Left lung (tissue), 10 donors: ENCODE data around the gene SNX11. TPM values are rescaled to one million over a fixed set of nuclear protein-coding genes. Genes with fewer than 3 reads are reported as not detected.

Experiments
- ATAC-seq: fragments of 200-7000 bp; cut with Tn5 transposase; one replicate; pipeline ENCODE4 v1.9.1; 2020; ENCODE audit warnings: moderate library complexity
- DNase-seq, 4 donors: peaks; one replicate each; pipeline ENCODE4 v3.0.0-alpha.2; 2013 to 2020
- H3K27ac ChIP-seq, 2 donors: fragments of 200-600 bp; sonication (generic) in 1 of 2; one replicate each; pipeline versions ENCODE4 v1.5.0 to v1.8.0; 2020 to 2021
- H3K27me3 ChIP-seq, 2 donors: fragments of 200-600 bp; sonication (generic) in 1 of 2; one replicate each; pipeline versions ENCODE4 v1.5.0 to v1.8.0; 2020 to 2021
- H3K36me3 ChIP-seq, 2 donors: fragments of 200-600 bp; sonication (generic) in 1 of 2; one replicate each; pipeline versions ENCODE4 v1.5.0 to v1.8.0; 2020 to 2021
- H3K4me1 ChIP-seq, 2 donors: fragments of 200-600 bp; one replicate each; pipeline ENCODE4 v1.8.0; 2021
- H3K4me3 ChIP-seq, 2 donors: fragments of 200-600 bp; sonication (generic) in 1 of 2; one replicate each; pipeline versions ENCODE4 v1.5.0 to v1.8.0; 2020 to 2021; ENCODE audit warnings: mild to moderate bottlenecking in 1 of 2
- H3K9me3 ChIP-seq, 2 donors: fragments of 200-600 bp; sonication (generic) in 1 of 2; one replicate each; pipeline versions ENCODE4 v1.5.0 to v1.8.0; 2020 to 2021
- intact Hi-C, 2 donors: fragments of 100-400 bp; cut with DNase I; formaldehyde crosslinking; loops; one replicate each; pipeline versions ENCODE4 v1.11.2 to v1.14.2; 2022
- polyA plus RNA-seq, 6 donors: library from polyadenylated mRNA; unstranded; fragments of 120-200 nt; gene quantifications; one replicate each; pipeline ENCODE4 v1.2.1, GENCODE V29; 2013; ENCODE audit not compliant: insufficient read length in 6 of 6
- total RNA-seq, 2 donors: library from RNA; stranded (reverse); fragmentation: NEBNext Ultra II Directional; extraction: Animal tissue kit (Norgen Biotek cat#: 25700); gene quantifications; one replicate each; pipeline ENCODE4 v1.2.1, GENCODE V29; 2021
- TF ChIP-seq, protein P1 (sequence below), 2 donors: fragments of 200-600 bp; sonication (generic) in 1 of 2; IDR thresholded peaks; one replicate each; pipeline versions ENCODE4 v1.5.0 to v1.8.0; 2021; ENCODE audit warnings: antibody characterized with exemption in 2 of 2
- donor health status: DM: no; HTN: yes; CAD: no.
- donor health status: DM: no; HTN: no; CAD: no.

The SNX11 gene
- total and polyA plus RNA-seq, 8 donors: 12.2 to 32.4 (median 13.5) TPM

DNA sequence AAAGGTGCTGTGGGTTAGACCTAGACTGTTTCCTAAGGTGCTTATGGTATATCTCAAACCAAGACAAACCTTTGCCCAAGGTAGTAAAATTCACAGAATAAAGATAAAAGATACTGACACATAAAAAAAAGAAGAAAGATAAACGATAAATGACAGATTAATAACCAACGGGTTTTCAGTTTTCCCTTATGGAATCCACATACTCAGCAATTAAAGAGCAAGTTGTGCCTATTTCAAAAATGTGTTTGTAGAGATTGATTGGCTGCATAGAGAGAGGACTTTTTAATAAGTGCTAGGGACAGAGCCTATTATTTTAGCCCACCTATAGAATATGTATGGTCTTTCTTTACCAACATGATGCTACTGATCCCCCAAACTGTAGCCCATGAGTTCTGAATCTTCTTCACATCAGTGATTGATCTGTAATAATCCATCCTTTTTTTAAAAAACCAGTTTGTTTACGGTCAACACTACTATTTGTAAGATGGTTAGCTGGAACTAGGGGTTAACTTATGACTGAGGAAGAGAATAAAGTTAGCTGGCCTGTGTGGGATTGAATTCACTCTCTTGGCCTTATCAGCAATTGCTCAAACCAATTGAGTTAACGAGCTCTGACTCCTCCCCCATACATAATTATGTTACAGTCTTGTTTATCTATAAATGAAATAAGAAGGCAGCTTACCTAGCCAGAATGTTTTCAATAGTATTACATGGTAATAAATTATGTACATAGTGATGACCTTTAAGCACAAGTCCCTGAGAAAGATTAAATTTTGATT lies 53.8 kb downstream of the SNX11 start:
- no peaks in the 10 kb centered on the region for H3K36me3 ChIP-seq
- H3K4me3 ChIP-seq: no peak overlapping the region
- DNase-seq (no peak), ATAC-seq (no peak)
- no peak overlapping the region for H3K27ac ChIP-seq
- H3K9me3 ChIP-seq: no peaks in the 10 kb centered on the region
- peaks cover 0 to 2% of the 10 kb centered on the region in 2 donors for H3K27me3 ChIP-seq
- no peaks in the 10 kb centered on the region for H3K4me1 ChIP-seq
- intact Hi-C loops: no loop called here
- TF ChIP-seq, protein P1, sequence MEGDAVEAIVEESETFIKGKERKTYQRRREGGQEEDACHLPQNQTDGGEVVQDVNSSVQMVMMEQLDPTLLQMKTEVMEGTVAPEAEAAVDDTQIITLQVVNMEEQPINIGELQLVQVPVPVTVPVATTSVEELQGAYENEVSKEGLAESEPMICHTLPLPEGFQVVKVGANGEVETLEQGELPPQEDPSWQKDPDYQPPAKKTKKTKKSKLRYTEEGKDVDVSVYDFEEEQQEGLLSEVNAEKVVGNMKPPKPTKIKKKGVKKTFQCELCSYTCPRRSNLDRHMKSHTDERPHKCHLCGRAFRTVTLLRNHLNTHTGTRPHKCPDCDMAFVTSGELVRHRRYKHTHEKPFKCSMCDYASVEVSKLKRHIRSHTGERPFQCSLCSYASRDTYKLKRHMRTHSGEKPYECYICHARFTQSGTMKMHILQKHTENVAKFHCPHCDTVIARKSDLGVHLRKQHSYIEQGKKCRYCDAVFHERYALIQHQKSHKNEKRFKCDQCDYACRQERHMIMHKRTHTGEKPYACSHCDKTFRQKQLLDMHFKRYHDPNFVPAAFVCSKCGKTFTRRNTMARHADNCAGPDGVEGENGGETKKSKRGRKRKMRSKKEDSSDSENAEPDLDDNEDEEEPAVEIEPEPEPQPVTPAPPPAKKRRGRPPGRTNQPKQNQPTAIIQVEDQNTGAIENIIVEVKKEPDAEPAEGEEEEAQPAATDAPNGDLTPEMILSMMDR (IDR thresholded peaks at IDR 0.05): no peak

- no peak overlapping the region for H3K4me3 ChIP-seq
- TF ChIP-seq, protein P1 (IDR thresholded peaks at IDR 0.05): no peak
- no peaks in the 10 kb centered on the region for H3K27me3 ChIP-seq
- H3K27ac ChIP-seq: no peak overlapping the region
- no peaks in the 10 kb centered on the region for H3K4me1 ChIP-seq
- H3K9me3 ChIP-seq: no peaks in the 10 kb centered on the region
- no peak for DNase-seq
- intact Hi-C loops: no loop called here
- no peaks in the 10 kb centered on the region for H3K36me3 ChIP-seq
- ATAC-seq: no peak
These were observed 54.9 kb downstream of the SNX11 start for GRCh38 chr17:48162306-48162934.

GRCh38 chr17:48162946-48163506 lies 55.5 kb downstream of the SNX11 start:
- Histone ChIP-seq H3K4me3 (no peak overlapping the region), H3K9me3 (no peaks in the 10 kb centered on the region), H3K27me3 (no peaks in the 10 kb centered on the region), H3K4me1 (no peaks in the 10 kb centered on the region), H3K27ac (no peak overlapping the region), H3K36me3 (no peaks in the 10 kb centered on the region)
- intact Hi-C loops: no loop called here
- TF ChIP-seq, protein P1 (IDR thresholded peaks at IDR 0.05): no peak
- DNase-seq: no peak
- ATAC-seq: no peak

DNA sequence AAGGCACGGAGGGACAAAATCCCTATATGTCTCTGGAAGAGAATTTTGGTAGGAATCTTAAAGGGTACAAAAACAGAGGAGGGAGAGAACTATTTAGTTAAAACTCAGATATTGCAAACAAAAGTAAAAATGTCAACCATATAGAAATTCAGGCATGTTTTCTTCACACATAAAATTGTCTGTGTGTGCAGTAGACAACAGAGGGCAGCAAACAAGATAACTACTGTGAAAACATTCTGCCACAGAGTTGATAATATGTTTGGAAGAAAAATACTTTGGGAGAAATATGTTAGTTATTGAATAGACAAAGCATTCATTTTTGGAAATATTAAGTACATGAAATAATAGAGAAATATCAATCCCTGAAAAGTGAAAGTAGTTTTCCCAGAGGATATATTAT lies 56.2 kb downstream of the SNX11 start:
- Histone ChIP-seq H3K27me3 (no peaks in the 10 kb centered on the region), H3K4me1 (no peaks in the 10 kb centered on the region), H3K4me3 (no peak overlapping the region), H3K36me3 (no peaks in the 10 kb centered on the region), H3K27ac (no peak overlapping the region), H3K9me3 (no peaks in the 10 kb centered on the region)
- TF ChIP-seq, protein P1 (IDR thresholded peaks at IDR 0.05): no peak
- intact Hi-C loops: no loop called here
- ATAC-seq (no peak), DNase-seq (no peak)

GRCh38 chr17:48169926-48170325 lies 62.4 kb downstream of the SNX11 start:
- DNase-seq: no peak
- H3K4me1 ChIP-seq: no peaks in the 10 kb centered on the region
- no peaks in the 10 kb centered on the region for H3K27me3 ChIP-seq
- intact Hi-C loops: no loop called here
- no peaks in the 10 kb centered on the region for H3K36me3 ChIP-seq
- no peak overlapping the region for H3K27ac ChIP-seq
- H3K4me3 ChIP-seq: no peak overlapping the region
- TF ChIP-seq, protein P1 (IDR thresholded peaks at IDR 0.05): no peak
- no peaks in the 10 kb centered on the region for H3K9me3 ChIP-seq
- ATAC-seq: no peak
